ENCODE results near the gene METTL27. TPM values are rescaled to one million over a fixed set of nuclear protein-coding genes. Genes with fewer than 3 reads are reported as not detected.
A peak's percentile ranks its signal among the peaks of the same experiment; 100 is the strongest.
"Not testable (repeated sequence)": the region's sequence is repeated elsewhere in the genome, so short reads cannot be mapped to it uniquely, and the experiment has no call there.

METTL27 gene
- total RNA-seq, 1 experiment from 2014 or later: 1.7 TPM

GRCh38 chr7:73823257-73823656 lies 19.1 kb downstream of the METTL27 start:
- CTCF ChIA-PET: interaction anchor here (0.6 kb wide), 1 partner anchor 25 kb away, joined by 4 read pairs; no protein-coding TSS in a partner anchor
- Histone ChIP-seq H3K4me1 (peaks cover 34% of the 10 kb centered on the region), H3K4me3 (ENCODE audit: low read depth, low read length) (no peak overlapping the region)

GRCh38 chr7:73822319-73823173 lies 19.8 kb downstream of the METTL27 start:
- ChIA-PET POLR2A (interaction anchor here (0.9 to 1.0 kb wide), 2 partner anchors 30 to 52 kb away, joined by 3 read pairs; partner anchors contain the start of gene CLDN3), CTCF (interaction anchor here (0.9 kb wide), 1 partner anchor 33 kb away, joined by 3 read pairs; no protein-coding TSS in a partner anchor)
- intact Hi-C loops (cut with micrococcal nuclease; ENCODE audit: unreplicated experiment): loop anchor here (1.0 kb wide), 1 partner anchor 8 kb away; the partner anchor contains the start of gene CLDN4
- no TSS peak for BruUV-seq (replicated peaks)
- Mint-ChIP-seq H3K36me3 (ENCODE audit: insufficient read depth, unreplicated experiment) (peaks cover 6% of the 10 kb centered on the region), H3K4me3 (ENCODE audit: unreplicated experiment) (peak overlapping the region; percentile 58), H3K9me3 (ENCODE audit: unreplicated experiment) (no peaks in the 10 kb centered on the region), H3K4me1 (ENCODE audit: low read depth, unreplicated experiment) (peaks cover 36% of the 10 kb centered on the region), H3K27ac (ENCODE audit: unreplicated experiment) (peak overlapping the region; percentile 84), H3K27me3 (ENCODE audit: insufficient read depth, unreplicated experiment) (no peaks in the 10 kb centered on the region)
- Histone ChIP-seq H3K4me3 (ENCODE audit: low read depth, low read length) (no peak overlapping the region), H3K4me1 (peaks cover 32% of the 10 kb centered on the region), H3K9me3 (no peaks in the 10 kb centered on the region), H3K36me3 (ENCODE audit: control insufficient read depth, insufficient read depth, low read length) (no peaks in the 10 kb centered on the region), H3K27me3 (replicated peaks; ENCODE audit: control insufficient read depth, insufficient read depth, low read length) (no peaks in the 10 kb centered on the region)
- peak; percentile 81 to 94 for DNase-seq
- no peak for TF ChIP-seq CTCF (IDR thresholded peaks at IDR 0.05; ENCODE audit: insufficient read depth in 1 of 2, low read depth in 1 of 2, low read length in 1 of 2, severe bottlenecking in 1 of 2, unreplicated experiment in 1 of 2)

More at GRCh38 chr7:73823257-73823656, 19.1 kb downstream of the METTL27 start:
- peak in 1 of 2 experiments; percentile 13 for DNase-seq
- POLR2A ChIA-PET: interaction anchor here (0.9 kb wide), 1 partner anchor 53 kb away, joined by 3 read pairs; the partner anchor contains the start of gene CLDN3
- no TSS peak for BruUV-seq (replicated peaks)
- no peaks in the 10 kb centered on the region for H3K27me3 Mint-ChIP-seq (ENCODE audit: insufficient read depth, unreplicated experiment)
- H3K4me1 Mint-ChIP-seq (ENCODE audit: low read depth, unreplicated experiment): peaks cover 43% of the 10 kb centered on the region
- Histone ChIP-seq H3K27me3 (replicated peaks; ENCODE audit: control insufficient read depth, insufficient read depth, low read length) (no peaks in the 10 kb centered on the region), H3K36me3 (ENCODE audit: control insufficient read depth, insufficient read depth, low read length) (no peaks in the 10 kb centered on the region), H3K9me3 (no peaks in the 10 kb centered on the region)
- peak overlapping the region; percentile 58 for H3K4me3 Mint-ChIP-seq (ENCODE audit: unreplicated experiment)
- intact Hi-C loops (cut with micrococcal nuclease; ENCODE audit: unreplicated experiment): no loop called here
- TF ChIP-seq CTCF (IDR thresholded peaks at IDR 0.05; ENCODE audit: insufficient read depth in 1 of 2, low read depth in 1 of 2, low read length in 1 of 2, severe bottlenecking in 1 of 2, unreplicated experiment in 1 of 2): no peak
- peak overlapping the region; percentile 84 for H3K27ac Mint-ChIP-seq (ENCODE audit: unreplicated experiment)
- peaks cover 6% of the 10 kb centered on the region for H3K36me3 Mint-ChIP-seq (ENCODE audit: insufficient read depth, unreplicated experiment)
- H3K9me3 Mint-ChIP-seq (ENCODE audit: unreplicated experiment): no peaks in the 10 kb centered on the region

- peak overlapping the region; percentile 84 for H3K27ac Mint-ChIP-seq (ENCODE audit: unreplicated experiment)
- H3K27me3 Mint-ChIP-seq (ENCODE audit: insufficient read depth, unreplicated experiment); H3K36me3 Mint-ChIP-seq (ENCODE audit: insufficient read depth, unreplicated experiment); H3K4me3 ChIP-seq (ENCODE audit: low read depth, low read length); H3K27me3 ChIP-seq (replicated peaks; ENCODE audit: control insufficient read depth, insufficient read depth, low read length); H3K36me3 ChIP-seq (ENCODE audit: control insufficient read depth, insufficient read depth, low read length); H3K9me3 Mint-ChIP-seq (ENCODE audit: unreplicated experiment); H3K9me3 ChIP-seq: not testable (repeated sequence)
- BruUV-seq (replicated peaks): TSS peak; percentile 36
- peak in 1 of 2 experiments; percentile 22 for DNase-seq
- peak overlapping the region; percentile 9 for H3K4me3 Mint-ChIP-seq (ENCODE audit: unreplicated experiment)
- intact Hi-C loops (cut with micrococcal nuclease; ENCODE audit: unreplicated experiment): loop anchor here (1.0 kb wide), 1 partner anchor 9 kb away; the partner anchor contains the start of gene CLDN4
- CTCF ChIA-PET: interaction anchor here (0.9 kb wide), 1 partner anchor 33 kb away, joined by 3 read pairs; no protein-coding TSS in a partner anchor
- H3K4me1 Mint-ChIP-seq (ENCODE audit: low read depth, unreplicated experiment): peaks cover 28% of the 10 kb centered on the region
- POLR2A ChIA-PET: interaction anchor here (1.0 kb wide), 1 partner anchor 29 kb away, joined by 3 read pairs; no protein-coding TSS in a partner anchor
- peaks cover 24% of the 10 kb centered on the region for H3K4me1 ChIP-seq
These were observed 20.6 kb downstream of the METTL27 start for GRCh38 chr7:73821597-73822285.

Data from Caco-2 (cell line).